HG02852 (cell line): Measurements from ENCODE around the gene MYG1.

Experiments used
- ATAC-seq: cut with Tn5 transposase; IDR thresholded peaks from one replicate; pipeline ENCODE4 v1.9.1; 2021; ENCODE audit warnings: mild to moderate bottlenecking, moderate library complexity; ENCODE audit not compliant: unreplicated experiment

MYG1 gene, protein sequence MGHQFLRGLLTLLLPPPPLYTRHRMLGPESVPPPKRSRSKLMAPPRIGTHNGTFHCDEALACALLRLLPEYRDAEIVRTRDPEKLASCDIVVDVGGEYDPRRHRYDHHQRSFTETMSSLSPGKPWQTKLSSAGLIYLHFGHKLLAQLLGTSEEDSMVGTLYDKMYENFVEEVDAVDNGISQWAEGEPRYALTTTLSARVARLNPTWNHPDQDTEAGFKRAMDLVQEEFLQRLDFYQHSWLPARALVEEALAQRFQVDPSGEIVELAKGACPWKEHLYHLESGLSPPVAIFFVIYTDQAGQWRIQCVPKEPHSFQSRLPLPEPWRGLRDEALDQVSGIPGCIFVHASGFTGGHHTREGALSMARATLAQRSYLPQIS

DNA sequence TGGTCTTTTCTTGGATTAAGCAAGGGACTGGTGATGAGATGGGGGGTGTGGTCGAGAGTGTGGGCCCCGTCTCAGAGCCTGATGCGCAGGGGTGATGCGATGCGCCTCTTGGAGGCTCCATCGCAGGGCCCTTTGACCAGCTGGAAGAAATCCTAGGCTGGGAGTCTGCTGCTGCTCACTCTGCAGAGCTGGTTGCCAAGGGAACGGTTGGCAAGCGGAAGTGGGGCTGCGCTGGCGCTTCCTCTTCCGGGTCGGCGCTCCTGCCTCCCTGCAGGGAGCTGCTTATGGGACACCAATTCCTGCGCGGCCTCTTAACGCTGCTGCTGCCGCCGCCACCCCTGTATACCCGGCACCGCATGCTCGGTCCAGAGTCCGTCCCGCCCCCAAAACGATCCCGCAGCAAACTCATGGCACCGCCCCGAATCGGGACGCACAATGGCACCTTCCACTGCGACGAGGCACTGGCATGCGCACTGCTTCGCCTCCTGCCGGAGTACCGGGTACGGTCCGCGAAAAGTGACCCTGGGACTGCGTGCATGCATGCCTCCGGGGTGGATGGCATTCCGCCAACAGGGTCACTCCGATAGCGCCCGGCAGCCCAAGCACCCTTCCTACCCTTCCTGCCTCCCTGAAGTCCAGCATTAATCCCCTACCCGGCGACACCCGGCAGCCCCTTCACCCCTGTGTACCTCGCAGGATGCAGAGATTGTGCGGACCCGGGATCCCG lies at the start of gene MYG1:
Gene MYG1, plus strand, starts transcription at position 242 of the 727 bp plus-strand sequence. Its CDS starts 43 bp downstream, at position 285.
- ATAC-seq = peak; percentile 72

DNA sequence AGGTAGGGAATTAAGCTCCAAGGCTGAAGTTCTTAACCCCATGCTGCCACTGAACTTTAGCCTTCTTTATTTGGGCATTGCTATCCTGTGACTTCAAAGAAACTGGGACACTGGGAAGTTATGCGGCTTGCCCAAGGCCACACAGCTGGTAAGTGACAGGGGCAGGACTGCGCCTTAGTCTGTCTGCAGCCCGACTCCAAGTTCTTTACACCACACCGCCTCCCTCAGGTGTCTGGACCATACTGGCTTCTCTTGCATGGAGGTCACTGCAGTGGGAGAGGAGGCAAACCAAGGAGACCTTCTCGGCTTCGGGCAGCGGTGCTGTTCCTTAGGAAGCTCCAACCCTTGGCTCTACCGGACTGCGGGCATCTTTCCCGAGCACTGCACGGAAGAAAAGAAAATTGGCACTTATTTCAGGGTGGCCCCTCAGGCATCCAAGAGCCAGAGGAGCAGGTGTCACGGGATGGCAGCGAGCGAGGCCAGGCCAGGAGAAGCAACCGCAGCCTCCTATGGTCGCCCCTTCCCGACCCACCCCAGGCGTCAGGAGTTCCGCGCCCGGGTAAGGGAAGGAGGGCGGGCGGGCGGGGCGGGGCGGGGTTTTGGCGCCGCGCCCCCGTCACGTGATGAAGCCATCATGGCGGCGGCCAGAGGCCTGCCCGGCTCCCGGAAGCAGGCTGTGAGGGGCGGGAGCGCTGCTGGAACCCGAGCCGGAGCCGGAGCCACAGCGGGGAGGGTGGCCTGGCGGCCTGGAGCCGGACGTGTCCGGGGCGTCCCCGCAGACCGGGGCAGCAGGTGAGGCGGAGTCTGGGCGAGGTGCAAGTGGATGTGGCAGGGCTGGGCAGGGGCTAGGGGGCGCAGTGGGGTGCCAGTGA lies 47.8 kb upstream of the MYG1 start:
- ATAC-seq = peak; percentile 79

DNA sequence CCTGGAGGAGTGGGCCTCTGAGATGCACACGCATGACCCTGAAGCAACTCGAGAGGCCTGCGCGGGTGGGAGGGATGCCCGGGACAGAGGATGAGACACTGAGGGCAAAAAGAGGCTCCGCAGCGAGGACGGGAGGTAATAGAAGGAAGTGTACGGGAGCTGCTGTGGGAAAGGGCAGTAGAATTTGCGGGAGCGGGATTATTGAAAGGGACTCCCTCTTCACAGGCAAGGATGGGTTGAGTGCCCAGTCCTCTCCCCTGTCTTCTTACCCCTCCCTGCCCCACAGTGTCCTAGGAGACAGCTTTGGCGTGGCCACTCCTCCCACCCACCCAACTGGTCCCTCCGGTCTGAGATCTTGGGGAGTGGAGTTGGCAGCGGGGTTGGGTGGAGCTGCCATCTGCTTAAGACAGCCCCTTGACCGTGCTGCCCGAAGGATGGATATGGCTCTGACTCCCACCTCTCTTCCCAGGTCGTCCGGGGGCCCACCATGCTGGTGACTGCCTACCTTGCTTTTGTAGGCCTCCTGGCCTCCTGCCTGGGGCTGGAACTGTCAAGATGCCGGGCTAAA lies 47.1 kb upstream of the MYG1 start:
- ATAC-seq = no peak

DNA sequence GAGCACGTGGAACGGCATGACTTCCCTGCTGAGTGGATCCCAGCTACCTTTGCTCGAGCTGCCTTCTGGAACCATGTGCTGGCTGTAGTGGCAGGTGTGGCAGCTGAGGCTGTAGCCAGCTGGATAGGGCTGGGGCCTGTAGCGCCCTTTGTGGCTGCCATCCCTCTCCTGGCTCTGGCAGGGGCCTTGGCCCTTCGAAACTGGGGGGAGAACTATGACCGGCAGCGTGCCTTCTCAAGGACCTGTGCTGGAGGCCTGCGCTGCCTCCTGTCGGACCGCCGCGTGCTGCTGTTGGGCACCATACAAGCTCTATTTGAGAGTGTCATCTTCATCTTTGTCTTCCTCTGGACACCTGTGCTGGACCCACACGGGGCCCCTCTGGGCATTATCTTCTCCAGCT lies 46.2 kb upstream of the MYG1 start:
- no peak for ATAC-seq

DNA sequence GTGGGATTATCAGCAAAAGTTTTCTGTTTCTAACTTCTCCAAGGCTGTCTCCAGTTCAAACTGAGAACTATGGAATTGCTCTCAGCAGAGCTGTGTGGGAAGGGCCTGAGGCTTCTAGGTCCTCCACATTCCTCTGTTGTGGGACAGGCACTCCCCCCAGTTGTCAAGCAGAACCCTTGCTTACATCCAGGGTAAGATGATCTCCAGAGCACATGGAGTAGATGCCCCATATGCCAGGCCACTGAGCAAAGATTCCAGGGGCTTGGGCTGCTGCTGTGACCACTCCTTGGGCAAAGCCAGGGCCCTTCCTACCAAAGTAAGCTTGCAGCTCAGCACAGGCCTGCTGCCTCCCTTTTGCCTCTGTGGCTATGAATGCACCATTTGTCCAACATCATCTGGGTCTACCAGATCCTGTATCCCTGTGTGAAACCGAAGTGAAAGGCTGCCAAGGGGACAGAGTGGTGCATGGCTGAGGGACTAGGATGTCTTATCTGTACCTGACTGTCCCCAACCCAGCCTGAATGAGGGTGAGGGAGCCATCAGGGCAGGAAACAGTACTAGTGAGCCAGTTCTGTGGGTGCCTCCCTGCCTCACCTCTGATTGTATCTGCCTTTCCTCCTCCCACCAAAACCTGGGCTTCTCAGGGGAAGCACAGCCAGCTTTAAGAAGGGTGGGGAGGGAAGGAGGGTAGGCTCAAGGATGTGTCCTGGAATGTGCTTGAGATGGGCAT lies 44.5 kb upstream of the MYG1 start:
- no peak for ATAC-seq

DNA sequence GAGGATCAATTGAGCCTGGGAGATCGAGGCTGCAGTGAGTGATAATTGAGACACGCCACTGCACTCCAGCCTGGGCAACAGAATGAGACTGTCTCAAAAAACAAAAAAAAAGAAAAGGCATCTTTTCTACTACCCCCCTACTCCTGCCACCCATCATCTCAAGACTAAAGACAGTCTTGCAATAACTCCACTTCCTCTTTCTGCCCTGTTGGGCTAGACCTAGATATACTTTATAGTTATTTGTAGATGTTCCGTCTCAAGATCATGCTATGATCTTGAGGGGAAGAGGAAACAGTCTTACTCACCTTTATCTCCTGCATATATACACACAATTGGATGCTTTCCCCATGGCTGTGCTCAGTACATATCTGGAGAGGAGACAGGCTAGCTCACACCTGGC lies 43.5 kb upstream of the MYG1 start:
- no peak for ATAC-seq

DNA sequence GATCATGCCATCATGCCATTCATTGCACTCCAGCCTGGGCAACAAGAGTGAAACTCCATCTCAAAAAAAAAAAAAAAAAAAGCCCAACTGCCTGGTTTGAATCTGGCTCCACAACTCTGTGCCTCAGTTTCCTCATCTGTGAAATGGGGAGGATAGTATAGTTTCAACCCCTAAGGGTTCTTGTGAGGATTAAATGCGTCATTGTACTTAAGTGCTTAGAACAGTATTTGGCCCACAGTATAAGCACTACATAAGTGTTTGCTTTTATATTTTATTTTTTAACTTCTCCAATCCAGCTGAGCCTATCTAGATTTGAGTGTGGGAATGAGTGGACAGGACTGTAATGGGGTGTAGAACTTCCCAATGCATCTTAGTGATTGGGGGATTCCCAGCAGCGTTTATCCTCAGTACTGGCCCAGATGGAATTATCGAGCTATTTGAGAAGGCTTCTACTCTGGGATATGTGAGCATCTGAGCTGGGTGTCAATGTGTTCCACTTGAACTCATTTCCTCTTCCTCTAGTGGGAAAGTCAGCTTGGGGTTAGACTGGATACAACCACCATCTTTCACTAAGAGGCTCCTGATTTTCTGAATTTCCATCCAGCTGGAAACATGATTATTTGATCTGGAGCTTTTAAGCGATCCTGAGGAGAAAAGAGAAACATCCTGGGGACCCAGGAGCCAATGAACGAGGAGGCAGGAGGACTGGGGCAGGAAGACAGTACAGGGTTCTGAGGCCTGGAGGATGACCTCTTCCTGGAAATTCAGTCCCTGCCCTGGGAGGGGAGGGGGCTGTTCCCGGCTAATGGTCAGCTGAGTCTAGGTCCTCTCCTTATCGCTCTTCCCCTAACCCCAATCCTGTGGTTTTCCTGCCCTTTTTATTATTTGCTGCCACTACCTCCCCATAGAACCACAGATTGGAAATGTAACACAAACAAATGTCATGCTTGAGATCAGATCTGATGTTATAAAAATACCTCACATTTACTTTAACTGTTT lies 40.7 kb upstream of the MYG1 start:
- ATAC-seq = no peak

DNA sequence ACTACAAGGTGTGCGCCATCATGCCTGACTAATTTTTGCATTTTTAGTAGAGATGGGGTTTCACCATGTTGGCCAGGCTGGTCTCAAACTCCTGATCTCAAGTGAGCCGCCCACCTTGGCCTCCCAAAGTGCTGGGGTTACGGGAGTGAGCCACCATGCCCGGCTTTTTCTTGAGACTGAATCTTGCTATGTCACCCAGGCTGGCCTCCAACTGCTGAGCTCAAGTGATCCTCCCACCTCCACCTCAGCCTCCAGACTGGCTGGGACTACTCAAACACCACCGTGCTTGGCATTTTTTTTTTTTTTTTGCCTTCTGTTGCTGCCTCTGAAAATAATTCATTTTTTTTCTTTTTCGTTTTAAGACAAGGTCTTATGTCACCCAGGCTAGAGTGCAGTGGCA lies 39.6 kb upstream of the MYG1 start:
- ATAC-seq = no peak

DNA sequence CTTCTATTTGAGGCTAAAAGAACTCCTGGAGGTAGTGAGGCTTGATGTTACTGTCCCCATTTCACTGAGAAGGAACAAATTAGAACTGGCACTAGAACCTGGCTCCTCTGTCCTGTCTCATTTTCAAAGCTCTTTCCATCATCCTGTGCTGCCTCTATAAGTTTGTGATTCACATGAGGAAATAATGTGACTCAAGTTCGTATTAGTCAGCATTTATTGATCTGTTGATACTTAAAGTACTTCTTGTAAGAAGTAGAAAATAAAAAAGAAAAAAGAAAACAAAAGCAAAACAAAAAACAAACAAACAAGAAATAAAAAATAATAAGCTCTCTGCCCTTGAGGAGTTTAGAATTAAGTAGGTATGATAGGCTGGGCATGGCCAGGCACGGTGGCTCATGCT lies 33.7 kb upstream of the MYG1 start:
- no peak for ATAC-seq

DNA sequence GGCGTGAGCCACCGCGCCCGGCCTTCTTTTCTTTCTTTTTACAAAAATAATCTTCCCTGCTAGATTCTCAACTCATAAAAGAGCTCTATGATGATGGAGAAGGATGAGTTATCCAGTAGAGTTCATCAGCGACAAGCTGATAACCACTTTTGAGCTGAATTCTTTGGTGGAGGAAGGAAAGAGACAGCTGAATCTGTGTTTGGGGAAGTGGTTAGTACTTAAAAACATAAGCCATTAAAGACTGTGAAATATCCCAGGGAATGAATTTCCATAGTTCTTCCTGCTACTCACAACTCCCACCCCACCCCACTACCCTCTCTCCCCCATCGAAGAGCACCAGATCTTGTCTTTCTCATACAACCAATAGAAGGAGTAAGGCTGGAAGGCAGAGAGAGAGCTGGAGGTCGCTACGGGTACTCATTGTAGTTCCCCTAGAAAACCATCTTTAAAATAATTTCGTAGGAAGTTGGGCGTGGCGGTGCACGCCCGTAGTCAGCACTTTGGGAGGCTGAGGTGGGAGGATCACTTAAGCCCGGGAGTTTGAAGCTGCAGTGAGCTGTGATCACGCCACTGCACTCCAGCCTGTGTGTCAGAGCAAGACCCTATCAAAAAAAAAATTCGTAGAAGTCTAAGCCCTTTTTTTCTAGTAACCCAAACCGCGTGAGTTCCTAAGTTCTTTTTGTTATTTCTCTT lies 32.0 kb upstream of the MYG1 start:
- peak; percentile 12 for ATAC-seq

DNA sequence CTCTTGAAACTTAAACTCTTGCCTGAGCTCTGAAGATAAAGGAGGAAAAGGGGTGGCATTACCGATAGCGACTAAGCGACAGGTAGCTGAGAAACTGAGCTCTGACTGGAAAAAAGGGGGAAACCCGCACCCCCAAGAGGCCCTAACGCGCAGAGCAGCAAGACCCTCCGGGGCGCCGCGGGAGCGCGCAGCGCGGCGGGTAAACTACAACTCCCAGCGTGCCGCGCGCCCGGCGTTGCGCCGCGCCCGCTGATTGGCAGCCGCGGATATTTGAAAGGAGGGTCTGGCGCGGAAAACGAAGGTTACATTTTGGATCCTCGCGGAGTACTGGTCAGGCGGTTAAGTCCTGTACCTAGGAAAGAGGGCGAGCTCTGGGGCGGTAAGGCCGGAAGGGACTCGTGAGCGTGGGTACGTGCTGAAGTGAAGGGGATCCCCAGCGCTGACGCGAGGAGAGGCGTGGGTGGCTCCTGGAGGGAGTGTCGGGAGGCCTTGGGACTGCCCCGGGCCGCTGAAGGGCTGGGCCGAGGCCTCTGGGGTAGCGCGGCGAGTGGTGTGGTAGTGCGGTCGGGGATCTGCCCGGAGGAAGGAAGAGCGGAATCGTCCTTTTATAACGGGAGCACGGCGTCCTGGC lies 31.4 kb upstream of the MYG1 start, which contains the start of gene ESPL1:
Gene ESPL1, plus strand, starts transcription at position 301 of the 631 bp plus-strand sequence. CDS start 468 bp downstream, outside the sequence.
- ATAC-seq = peak; percentile 82

DNA sequence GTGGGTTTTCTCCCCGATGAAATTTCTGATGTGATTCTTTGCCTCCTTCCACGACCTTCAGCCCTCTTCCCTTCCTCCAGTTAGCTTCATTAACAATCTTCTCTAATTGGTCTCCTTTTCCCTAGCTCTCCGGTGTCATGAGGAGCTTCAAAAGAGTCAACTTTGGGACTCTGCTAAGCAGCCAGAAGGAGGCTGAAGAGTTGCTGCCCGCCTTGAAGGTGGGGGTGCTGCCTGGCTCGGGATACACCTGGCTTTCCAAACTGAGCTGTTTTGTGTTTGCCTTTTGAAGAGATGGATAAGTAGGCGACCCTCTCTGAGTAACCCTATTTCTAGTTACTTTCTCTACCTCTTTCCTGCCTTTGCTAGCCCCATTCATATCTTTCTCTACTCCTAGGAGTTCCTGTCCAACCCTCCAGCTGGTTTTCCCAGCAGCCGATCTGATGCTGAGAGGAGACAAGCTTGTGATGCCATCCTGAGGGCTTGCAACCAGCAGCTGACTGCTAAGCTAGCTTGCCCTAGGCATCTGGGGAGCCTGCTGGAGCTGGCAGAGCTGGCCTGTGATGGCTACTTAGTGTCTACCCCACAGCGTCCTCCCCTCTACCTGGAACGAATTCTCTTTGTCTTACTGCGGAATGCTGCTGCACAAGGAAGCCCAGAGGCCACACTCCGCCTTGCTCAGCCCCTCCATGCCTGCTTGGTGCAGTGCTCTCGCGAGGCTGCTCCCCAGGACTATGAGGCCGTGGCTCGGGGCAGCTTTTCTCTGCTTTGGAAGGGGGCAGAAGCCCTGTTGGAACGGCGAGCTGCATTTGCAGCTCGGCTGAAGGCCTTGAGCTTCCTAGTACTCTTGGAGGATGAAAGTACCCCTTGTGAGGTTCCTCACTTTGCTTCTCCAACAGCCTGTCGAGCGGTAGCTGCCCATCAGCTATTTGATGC lies 30.6 kb upstream of the MYG1 start:
- no peak for ATAC-seq

DNA sequence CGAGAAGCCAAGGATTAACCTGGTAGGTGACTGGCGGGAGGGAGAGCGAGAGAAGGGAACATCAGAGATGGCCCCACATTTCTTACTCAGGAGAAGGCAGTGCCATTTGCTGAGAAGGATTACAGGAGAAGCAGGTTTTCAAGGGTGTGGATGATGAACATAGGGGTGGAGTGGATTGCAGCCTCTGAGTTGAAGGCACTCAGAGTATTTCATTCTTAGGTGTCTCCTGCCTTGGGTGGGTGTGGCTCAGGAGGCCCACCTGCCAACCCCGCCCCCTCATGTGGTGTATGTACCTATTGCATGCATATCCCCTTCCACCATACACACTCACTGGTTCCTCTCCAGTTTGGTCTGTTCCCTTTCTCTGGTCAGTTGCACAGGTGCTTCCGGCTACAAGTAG lies 25.1 kb upstream of the MYG1 start:
- no peak for ATAC-seq

DNA sequence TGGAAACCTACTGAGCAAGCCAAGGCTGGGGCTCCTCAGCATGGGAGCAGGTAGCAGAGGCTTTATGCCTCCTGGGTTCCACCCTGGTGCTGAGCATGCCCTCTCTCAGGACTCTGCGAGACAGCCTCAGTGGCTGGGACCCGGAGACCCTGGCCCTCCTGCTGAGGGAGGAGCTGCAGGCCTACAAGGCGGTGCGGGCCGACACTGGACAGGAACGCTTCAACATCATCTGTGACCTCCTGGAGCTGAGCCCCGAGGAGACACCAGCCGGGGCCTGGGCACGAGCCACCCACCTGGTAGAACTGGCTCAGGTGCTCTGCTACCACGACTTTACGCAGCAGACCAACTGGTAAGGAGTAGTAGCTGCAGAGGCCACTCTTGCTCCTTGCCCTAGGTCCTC lies 23.0 kb upstream of the MYG1 start:
- no peak for ATAC-seq

DNA sequence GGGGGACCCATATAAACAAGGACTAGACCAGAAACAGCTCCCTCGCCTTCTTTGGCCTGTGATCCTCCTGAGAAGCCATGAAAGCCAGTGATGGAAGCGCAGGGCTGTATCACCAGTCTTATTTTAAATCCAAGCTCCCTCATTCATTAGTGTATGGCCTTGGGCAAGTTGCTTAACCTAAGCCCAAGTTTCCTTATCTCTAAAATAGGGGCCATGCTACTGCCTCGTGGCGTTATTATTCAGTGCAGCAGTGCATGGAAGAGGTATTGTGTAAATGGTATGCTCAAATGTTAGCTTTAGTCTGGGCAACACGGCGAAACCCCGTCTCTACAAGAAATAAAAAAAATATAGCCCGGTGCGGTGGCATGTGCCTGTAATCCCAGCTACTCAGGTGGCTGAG lies 21.5 kb upstream of the MYG1 start:
- ATAC-seq = no peak

DNA sequence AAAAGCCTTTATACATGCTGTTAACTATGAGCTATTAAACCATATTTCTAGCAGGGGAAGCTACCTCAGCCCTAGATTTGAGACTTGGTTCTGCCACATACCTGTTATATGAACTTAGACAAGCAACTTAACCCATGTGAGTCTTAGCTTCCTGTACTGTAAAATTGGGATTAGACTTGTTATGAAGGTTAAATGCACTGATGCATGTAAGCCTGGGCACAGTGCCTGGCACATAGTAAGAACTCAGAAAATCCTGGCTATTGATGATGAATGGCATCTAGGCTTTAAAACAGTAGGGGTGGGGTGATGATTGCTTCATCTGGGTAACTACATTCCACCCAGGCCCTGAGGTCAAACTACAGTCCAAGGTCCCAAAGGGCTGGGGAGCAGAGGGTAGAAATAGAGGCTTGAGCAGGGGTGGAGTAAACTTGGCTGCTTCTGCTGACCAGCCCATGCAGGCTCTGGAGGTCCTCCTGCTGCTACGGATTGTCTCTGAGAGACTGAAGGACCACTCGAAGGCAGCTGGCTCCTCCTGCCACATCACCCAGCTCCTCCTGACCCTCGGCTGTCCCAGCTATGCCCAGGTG lies 20.1 kb upstream of the MYG1 start:
- no peak for ATAC-seq
